HG03432 (cell line): ENCODE measurements around the gene COQ9.
A peak's percentile ranks its signal among the peaks of the same experiment; 100 is the strongest.
"Not testable (repeated sequence)": the region's sequence is repeated elsewhere in the genome, so short reads cannot be mapped to it uniquely, and the experiment has no call there.

Experiments
- ATAC-seq: cut with Tn5 transposase; IDR thresholded peaks from one replicate; pipeline ENCODE4 v1.9.1; 2021; ENCODE audit warnings: mild to moderate bottlenecking, moderate library complexity; ENCODE audit not compliant: unreplicated experiment

The COQ9 gene

DNA sequence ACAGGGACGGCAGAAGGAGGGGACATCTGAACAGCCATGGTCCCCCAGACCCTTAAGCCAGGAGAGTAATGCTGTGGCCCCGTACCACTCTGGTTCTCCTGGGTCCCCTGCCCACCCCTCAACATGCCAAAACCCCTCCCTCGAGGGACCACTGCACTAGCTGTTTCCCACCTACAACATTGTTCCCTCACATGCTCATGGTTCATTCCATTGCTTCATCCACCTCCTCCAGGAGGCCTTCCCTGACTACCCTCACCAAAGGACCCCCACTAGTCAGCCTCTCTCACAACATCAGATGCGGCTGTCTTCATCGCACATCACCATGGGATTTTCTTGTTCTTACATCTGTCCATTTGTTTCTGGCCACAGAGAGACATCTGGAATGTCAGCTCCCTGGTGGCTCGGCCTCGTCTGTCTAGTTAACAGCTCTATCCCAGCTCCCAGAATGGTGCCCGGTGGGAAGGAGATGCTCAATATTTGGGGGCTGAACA is 37.3 kb downstream of the COQ9 start:
- ATAC-seq = no peak

DNA sequence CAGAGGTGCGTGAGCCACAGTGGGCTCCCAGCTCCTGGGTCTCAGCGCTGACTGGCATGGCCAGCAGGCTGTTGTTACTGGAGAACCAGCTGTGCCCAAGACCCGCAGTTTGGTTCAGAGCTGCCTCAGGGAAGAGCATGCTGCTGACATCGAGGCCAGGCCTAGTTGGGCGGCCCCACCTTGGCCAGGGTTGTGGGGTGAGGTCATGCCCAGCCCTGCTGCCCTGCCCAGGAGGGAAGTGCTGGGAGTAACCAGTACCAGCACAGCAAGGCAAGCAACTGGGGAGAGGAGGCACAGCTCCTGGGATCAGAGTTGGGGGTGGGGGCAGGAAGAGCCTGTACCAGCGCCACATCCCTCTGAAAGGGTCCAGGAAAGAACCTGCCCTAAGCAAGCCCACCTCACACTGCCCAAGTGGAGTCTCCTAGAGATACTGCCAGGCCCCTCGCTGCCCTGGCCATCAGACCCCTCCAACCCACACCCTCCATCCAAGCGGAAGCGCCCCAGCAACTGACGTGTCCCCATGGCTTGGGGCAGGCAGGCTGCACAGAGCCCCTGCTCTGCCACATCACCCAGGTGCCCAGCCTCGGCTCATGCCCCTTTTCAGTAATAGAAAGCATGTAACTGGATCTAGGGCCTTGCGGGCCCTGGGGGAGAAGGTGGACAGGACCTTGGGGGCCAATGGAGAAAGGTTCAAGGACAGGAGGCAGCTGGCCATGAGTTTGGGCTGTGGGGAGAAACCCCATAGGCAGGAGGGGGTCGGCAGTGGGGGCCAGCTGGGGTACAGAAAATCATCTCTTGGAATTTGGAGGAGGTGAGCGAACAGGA is 38.0 kb downstream of the COQ9 start:
- ATAC-seq = no peak

DNA sequence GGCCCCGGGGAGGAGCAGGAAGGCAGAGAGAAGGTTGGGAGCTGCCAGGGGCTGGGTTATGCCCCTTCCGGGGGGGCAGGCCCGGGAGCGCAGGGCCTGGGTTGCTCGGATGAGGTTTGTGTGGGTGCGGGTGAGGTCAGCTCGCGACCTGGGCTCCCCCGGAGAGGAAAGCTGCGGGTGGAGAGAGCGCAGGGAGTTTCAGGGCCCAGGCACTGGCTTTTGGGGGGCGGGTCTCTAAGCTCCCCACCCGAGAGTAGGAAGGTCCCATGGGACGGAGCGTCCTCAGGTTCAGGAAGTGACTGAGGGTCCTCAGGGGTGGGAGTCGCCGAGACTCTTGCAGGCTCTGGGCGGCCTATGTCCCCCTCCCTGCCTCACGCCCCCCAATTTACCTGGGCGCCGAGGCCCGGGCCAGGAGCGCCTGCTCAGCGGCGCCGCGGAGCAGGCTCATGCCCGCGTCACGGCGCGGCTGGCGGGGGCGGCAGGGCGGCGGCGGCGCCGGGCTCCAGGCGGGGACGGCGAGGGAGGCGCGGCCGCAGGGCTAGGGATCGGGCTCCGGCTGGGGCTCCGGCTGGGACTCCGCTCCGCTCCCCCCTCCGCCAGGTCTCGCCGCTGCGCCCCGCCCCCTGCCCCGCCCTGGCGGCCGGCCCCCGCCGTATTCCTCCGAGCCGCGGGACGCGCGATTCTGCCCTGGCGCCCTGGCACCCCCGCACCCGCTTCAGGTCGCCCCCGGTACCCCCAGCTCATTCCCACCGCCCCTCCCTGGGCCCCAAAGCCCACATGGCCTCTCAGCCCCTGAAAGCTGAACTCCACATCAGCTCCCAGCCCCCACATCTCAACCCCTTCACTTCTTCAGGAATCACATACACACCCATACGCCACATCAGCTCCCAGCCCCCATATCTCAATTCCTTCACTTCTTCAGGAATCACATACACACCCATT is 38.9 kb downstream of the COQ9 start, which contains the start of gene DOK4:
TSS of gene DOK4 (minus strand) at position 578 of the 942 bp plus-strand sequence. CDS start 6,986 bp downstream, outside the sequence.
- peak; percentile 95 for ATAC-seq

DNA sequence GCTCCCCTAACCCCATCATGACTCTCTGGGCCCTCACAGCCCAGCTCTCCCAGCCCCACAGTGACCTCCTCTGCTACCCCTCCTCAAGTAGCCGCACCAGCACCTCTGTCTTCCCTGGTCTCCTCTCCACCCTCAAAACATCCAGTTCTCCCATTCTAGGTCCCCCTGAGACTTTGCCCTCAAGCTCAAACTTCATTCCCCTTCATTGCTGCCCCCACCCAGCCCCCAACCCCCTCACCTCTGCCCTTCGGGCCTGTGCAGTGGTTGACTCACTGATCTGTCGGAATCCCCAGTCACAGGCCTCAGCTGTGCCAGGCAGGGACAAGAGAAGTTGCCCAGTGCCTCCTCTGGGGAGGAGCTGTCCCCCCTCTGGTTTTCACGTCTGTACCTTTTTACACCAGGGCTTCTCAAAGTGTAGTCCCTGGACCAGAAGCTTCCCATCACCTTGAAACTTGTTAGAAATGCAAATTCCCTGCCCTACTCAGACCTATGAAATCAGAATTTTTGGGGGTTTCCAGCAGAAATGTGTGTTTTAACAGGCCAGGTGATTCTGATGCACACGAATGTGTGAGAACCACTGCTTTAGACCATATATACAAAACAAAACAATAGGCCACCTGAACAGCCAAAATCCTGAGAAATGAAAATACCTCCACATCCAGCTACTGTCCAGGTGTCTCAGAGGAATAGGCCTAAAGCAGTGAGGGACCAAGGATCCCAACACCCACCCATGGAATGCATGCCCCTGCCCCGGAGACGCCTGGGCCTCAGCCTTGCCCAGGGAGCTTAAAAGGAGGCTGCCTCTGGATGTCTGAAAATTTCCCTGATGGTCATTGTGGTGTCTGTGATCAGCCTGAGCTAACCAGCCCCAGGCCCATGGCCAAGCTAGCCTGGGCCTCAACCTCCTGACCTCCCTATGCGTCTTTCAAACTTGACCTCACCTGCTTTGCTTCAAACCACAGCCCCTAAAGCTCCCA is 39.9 kb downstream of the COQ9 start:
- no peak for ATAC-seq

DNA sequence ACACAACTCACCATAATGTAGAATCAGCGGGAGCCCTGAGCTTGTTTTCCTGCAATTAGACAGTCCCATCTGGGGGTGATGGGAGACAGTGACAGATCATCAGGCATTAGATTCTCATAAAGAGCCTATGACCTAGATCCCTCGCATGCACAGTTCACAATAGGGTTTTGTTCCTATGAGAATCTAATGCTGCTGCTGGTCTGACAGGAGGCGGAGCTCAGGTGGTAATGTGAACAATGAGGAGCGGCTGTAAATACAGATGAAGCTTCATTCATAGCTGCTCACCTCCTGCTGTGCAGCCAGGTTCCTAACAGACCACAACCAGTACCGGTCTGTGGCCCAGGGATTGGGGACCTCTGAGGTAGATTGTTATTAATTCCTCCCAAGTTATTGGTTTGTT is 42.0 kb downstream of the COQ9 start:
- ATAC-seq = no peak

DNA sequence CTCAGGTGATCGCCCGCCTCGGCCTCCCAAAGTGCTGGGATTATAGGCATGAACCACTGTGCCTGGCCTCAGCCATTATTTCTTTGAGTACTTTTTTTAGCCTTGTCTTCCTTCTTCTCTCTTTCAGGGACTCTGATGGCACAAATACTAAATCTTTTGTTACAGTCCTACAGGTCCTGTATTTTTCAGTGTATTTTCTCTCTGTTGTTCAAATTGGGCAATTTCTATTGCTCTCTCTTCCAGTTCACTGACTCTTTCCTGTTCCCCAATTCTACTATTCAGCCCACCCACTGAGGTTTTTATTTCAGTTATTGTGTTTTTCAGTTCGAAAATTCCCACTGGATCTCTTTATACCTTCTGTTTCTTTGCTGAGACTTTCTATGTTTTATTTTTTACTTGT is 46.5 kb downstream of the COQ9 start:
- ATAC-seq = no peak

DNA sequence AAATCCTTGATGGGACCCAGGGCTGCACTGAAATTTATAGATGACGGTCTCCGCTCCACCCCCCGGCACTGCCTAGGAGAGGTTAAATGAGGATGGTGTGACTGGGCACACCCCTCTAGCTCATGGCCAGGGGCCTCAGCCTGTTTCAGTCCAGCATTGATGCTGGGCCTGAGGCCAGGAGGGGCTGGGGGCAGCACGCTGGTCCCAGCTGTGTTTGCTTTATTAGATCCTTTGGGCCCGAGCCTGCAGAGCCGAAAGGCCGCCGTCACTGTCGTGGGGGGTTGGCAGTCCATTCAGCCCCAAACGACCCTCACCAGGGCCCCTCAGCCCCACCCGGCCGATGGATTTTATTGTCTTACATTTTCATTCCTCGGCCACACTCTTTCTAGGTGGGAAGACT is 49.8 kb downstream of the COQ9 start:
- ATAC-seq = no peak

DNA sequence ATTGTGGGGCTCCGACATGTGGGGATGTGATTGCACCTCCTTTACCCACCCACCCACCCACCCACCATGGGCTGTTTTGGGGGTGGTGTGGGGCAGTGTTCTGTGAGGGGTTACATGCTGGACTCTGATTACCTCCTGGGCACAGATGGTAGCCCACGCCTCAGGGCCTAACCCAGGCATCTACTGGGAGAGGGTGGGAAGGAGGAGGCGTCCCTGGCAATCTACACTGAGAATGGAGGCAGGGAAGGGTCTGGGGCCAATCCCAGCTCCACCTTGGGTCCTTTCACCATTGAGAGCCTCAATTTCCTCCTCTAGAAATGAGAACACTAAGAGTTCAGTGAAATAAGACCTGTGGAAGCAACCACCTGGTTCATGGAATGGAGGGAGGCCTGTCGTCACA is 50.8 kb downstream of the COQ9 start:
- no peak for ATAC-seq

DNA sequence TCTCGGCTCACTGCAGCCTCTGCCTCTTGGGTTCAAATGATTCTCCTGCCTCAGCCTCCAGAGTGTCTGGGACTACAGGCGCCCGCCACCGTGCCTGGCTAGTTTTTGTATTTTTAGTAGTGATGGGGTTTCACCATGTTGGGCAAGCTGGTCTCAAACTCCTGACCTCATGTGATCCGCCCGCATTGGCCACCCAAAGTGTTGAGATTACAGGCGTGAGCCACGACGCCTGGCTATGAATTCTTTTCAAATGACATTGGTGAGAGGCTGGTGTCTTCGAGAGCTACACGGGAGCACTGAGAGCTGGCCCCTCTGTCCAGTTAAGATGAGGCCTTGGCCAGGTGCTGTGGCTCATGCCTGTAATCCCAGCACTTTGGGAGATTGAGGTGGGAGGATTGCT is 52.7 kb downstream of the COQ9 start:
- not testable (repeated sequence) for ATAC-seq

DNA sequence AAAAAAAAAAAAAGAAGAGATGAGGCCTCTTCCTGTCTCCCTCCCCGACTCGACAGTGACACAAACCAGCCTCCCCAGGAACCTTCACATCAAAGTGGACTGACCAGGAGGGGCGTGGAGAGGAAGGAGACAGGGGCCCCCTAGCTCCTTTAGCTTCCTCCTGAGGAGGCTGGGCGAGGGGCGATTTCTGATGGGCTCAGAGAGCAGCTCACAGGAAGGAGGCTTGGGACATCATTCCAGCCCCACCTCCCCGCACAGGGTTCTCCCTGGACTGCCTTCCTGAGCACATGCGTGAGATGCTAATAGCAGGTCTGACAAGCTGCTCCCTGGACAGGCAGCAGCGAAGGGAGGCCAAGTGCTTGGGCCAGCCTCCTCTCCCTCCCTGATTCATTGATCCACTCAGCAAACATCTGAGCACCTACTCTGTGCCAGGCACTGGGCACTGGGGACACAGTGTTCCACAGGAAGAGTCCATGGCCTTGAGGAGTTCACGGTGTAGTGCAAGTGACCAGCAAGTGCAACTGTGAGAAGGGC is 53.4 kb downstream of the COQ9 start:
- ATAC-seq = no peak

DNA sequence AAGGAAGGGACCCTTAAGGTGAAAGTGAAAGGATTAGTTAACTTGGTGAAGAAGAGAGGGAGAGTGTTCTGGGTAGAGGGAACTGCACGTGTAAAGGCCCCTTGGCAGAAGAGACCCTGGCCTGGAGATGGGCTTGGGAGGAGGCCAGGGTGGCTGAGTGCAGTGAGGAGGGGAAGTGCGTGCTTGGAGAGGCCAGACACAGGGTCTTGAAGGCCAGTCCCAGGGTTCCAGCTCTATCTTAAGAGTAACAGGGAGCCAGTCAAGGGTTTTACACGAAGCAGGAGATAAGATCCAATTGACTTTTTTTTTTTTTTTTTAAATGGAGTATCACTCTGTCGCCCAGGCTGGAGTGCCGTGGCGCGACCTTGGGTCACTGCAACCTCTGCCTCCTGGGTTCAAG is 54.2 kb downstream of the COQ9 start:
- ATAC-seq = no peak

DNA sequence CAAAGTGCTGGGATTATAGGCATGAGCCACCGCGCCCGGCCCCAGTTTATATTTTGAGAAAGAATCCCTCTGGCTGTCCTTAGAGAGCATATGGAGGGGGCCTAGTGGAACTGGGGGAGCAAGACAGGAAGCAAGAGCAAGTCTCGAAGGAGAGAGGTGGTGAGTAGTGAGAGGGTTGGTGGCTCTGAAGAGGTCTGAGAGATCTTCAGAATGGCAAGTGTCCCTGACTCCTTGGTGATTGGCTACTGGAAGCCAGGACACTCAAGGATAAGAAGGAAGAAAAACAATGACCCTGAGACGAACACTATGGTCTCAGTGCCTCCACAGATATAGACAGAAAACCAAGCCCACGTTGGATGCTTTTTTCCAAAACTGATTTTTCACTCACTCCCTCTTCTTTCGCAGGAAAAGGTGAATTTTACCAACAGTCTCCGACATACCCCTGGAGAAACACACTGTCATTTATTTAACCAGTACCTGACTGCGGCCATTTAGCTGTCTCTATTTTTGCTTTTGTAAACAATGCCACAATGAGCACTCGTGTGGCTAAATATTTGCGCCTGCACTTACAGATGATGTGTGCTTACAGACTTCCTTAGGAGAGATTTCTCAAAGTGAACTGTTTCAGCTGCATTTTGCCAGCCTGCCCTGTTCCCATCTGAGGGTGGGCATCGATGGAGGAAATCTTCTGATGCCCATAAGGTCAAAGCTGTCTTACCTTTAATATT is 54.9 kb downstream of the COQ9 start:
- ATAC-seq = no peak

DNA sequence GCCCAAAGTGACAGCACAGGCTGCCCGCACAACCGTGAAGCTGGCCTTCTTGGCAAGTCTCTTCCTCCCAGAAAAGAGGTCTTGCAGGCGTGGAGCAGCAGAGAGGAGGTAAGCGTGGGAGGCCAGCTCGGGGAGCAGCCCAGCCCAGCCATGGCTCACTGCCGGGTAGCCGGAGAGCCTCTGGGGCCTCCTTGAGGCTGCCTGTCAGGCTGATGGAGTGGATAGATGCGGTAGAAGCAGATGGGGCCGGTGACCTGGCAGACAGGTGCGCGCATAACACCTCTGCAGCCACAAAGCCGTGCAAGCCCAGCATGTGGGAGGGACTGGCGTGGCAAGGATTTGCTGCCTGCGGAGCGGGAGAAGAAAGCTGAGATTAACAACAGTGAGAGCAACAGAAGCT is 56.1 kb downstream of the COQ9 start:
- ATAC-seq = no peak

DNA sequence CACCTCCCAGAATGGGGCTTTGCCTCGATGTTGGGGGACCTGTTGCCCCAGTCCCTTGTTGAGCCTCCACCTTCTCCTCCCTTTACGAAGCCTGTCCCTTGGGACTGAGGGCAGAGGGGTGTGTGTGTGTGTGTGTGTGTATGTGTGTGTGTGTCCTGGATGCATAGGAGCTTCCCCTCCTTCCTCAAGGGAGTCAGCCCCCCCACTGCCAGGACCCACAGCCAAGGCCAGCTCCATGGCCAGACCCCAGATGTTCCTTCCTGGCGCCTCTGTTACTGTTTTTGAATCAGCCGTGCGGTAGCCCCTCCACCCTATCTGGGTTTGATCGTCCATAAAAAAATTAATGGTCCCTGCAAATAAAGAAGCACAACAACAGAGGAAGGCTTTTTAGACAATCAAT is 56.7 kb downstream of the COQ9 start:
- no peak for ATAC-seq

DNA sequence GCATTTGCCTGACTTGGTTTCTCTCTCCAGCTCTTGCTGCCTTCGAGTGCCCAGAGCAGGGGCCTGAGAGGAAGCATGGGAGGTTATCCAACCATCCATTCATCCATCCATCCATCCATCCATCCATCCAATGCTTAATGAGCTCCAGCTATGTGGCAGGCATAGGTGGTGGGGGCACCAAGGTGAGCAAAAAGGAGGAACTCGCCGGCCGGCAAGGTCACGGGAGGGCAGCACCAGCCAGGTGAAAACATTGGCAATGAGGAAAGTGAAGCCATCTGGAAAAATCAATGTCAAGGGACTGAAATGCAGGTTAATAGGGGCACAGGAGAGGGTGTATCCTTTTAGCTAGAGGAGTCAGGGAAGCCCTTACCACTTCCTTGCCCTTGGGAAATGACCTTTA is 57.2 kb downstream of the COQ9 start:
- no peak for ATAC-seq

DNA sequence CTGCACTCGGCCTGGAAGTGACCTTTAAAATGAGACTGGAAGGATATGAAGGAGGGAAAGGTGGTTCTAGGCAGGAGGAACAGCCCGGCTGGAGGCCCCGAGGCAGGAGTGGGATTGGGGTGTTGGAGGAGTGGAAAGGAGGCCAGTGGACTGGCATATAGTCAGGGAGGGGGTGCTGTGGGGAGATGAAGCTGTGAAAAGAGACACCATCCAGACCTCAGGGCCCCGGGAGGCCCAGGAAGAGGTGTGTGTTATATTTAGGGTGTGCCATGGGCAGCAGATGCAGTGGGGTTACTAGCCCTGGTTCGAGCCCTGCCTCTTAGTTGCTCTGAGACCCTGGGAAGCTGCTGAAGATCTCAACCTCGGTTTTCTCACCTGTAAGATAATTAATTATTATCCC is 57.9 kb downstream of the COQ9 start:
- no peak for ATAC-seq

DNA sequence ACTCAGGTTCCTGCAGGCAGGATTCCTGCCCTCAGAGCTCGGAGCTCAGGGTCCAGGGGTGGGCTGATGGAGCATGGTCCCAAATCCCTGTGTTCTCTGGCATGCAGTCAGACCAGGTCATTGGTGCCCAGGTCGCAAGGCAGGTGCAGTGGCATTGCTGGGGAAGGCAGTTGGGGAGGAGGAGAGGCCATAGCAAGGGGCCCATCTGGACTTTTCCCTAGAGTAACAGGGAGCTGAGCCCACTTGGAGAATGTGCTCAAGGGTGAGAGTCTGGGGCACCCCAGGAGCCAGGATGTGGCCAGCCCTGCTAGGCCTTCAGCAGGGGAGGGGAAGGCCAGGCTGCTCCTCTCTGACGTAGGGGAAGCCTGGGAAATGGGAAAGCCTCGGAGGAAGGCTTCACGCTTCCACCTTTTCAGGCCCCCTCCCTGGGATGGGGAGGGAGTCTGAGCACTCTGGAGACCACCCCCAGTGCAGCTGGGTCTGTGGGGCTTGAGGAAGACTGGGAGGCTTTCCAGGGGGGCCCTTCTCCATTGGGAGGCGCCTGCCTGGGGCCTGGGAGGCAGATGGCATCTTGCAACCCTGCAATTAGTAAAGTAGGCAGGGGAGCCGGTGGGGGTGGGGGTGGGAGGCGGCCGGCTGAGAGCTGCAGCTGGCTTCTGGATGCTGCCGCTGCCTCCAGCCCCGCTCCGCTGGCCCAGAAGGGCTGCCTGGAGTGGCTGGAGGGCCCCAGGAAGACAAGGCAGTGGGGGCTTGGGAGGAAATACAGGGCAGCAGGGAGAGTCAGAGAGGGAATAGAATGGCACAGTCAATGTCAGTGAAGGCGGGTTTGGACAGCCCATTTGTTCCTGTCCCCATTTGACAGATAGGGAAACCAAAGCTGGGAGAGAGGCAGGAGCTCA is 60.1 kb downstream of the COQ9 start:
- no peak for ATAC-seq

DNA sequence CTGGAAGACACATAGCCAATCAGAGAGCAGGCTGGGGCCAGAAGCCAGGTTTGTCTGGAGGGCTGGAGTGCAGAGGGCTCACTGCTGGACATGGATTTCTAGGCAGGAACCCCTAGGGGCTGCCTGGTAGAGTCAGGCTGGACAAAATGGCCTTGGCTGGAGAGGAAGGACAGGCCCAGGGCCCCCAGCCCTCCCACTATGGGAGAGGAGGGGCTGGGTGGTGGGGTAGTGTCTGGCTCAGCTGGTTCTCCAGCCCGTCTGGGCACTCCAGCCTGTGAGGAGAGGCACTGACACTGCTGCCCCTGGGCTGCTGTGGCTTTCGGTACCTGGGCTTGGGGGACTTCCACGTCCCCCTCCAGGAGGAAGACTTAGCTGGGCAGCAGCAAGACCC is 60.8 kb downstream of the COQ9 start:
- ATAC-seq = no peak
